Measurements from ENCODE around the gene CD53. TPM values are rescaled to one million over a fixed set of nuclear protein-coding genes. Genes with fewer than 3 reads are reported as not detected.
A peak's percentile ranks its signal among the peaks of the same experiment; 100 is the strongest.

Gene CD53
- total and polyA plus RNA-seq, 9 of the 15 experiments (the other 6 are each of a cell fraction or from before 2014, with no cell fraction given): 63.5 to 220 (median 131) TPM

DNA sequence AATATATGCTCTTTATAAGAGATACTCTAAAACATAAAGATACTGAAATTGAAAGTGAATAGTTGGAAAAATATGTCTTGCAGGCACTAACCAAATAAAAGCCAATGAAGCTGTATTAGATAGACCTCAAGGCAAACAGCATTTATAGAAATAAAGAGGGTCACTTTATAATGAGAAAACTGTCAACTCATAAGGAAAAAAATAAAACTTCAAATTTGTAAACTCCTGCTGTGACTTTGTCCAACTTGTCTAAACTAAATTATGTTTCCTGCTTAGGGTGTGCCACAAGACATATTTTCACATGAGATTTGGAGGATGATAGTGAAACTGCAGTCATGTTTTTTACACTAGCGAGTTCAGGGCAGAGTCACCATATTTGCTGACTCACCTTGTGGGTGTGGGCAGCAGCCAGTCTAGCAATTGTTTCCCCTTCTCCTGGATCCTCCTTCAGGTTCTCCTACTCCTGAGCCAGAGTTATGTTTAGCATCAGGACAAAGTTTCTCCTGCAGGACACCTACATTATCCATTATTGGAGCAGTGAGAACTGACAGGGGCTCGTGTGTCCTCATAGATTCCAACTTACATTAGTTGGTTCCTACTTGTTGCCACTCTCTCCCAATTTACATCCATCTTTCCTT is 43.8 kb downstream of the CD53 start (continued):
- TF ChIP-seq SMAD1 (IDR thresholded peaks at IDR 0.05; ENCODE audit: low read depth, low read length, partially characterized antibody) (no peak), SRSF1 (IDR thresholded peaks at IDR 0.05; ENCODE audit: low read depth, low read length) (no peak), ZNF76 (CRISPR knock-in tag; IDR thresholded peaks at IDR 0.05; ENCODE audit: borderline replicate concordance) (no peak), ZNF57 (CRISPR knock-in tag; IDR thresholded peaks at IDR 0.05) (no peak), NFXL1 (CRISPR knock-in tag; IDR thresholded peaks at IDR 0.05) (no peak), POLR2H (tag; IDR thresholded peaks at IDR 0.05; ENCODE audit: low read depth) (no peak; the same call in 1 of the 2 replicates), FOXJ2 (tag; IDR thresholded peaks at IDR 0.05) (no peak; the same call in 1 of the 2 replicates), ZNF146 (CRISPR knock-in tag; IDR thresholded peaks at IDR 0.05; ENCODE audit: unreplicated experiment) (no peak), KLF10 (CRISPR knock-in tag; IDR thresholded peaks at IDR 0.05) (no peak; the same call in 1 of the 2 replicates), TAF1 (IDR thresholded peaks at IDR 0.05; ENCODE audit: control insufficient read depth, extremely low read depth, insufficient read depth, low read length, severe bottlenecking) (peak; percentile 50), ZNF354B (CRISPR knock-in tag; IDR thresholded peaks at IDR 0.05) (no peak), MTF1 (CRISPR knock-in tag; IDR thresholded peaks at IDR 0.05; ENCODE audit: borderline replicate concordance) (no peak), RBM17 (IDR thresholded peaks at IDR 0.05; ENCODE audit: borderline replicate concordance, low read depth, low read length) (no peak), SMARCA4 (IDR thresholded peaks at IDR 0.05) (peak; percentile 94), MBD2 (IDR thresholded peaks at IDR 0.05; ENCODE audit: borderline replicate concordance, low read depth) (no peak)
- TF ChIP-seq, protein P1, sequence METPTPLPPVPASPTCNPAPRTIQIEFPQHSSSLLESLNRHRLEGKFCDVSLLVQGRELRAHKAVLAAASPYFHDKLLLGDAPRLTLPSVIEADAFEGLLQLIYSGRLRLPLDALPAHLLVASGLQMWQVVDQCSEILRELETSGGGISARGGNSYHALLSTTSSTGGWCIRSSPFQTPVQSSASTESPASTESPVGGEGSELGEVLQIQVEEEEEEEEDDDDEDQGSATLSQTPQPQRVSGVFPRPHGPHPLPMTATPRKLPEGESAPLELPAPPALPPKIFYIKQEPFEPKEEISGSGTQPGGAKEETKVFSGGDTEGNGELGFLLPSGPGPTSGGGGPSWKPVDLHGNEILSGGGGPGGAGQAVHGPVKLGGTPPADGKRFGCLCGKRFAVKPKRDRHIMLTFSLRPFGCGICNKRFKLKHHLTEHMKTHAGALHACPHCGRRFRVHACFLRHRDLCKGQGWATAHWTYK (CRISPR knock-in tag; IDR thresholded peaks at IDR 0.05): peak; percentile 81; the same call in 1 of the 2 replicates
- TF ChIP-seq, protein P2, sequence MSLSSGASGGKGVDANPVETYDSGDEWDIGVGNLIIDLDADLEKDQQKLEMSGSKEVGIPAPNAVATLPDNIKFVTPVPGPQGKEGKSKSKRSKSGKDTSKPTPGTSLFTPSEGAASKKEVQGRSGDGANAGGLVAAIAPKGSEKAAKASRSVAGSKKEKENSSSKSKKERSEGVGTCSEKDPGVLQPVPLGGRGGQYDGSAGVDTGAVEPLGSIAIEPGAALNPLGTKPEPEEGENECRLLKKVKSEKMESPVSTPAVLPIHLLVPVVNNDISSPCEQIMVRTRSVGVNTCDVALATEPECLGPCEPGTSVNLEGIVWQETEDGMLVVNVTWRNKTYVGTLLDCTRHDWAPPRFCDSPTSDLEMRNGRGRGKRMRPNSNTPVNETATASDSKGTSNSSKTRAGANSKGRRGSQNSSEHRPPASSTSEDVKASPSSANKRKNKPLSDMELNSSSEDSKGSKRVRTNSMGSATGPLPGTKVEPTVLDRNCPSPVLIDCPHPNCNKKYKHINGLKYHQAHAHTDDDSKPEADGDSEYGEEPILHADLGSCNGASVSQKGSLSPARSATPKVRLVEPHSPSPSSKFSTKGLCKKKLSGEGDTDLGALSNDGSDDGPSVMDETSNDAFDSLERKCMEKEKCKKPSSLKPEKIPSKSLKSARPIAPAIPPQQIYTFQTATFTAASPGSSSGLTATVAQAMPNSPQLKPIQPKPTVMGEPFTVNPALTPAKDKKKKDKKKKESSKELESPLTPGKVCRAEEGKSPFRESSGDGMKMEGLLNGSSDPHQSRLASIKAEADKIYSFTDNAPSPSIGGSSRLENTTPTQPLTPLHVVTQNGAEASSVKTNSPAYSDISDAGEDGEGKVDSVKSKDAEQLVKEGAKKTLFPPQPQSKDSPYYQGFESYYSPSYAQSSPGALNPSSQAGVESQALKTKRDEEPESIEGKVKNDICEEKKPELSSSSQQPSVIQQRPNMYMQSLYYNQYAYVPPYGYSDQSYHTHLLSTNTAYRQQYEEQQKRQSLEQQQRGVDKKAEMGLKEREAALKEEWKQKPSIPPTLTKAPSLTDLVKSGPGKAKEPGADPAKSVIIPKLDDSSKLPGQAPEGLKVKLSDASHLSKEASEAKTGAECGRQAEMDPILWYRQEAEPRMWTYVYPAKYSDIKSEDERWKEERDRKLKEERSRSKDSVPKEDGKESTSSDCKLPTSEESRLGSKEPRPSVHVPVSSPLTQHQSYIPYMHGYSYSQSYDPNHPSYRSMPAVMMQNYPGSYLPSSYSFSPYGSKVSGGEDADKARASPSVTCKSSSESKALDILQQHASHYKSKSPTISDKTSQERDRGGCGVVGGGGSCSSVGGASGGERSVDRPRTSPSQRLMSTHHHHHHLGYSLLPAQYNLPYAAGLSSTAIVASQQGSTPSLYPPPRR (CRISPR knock-in tag; IDR thresholded peaks at IDR 0.05; ENCODE audit: borderline replicate concordance): no peak
- TF ChIP-seq, protein P3, sequence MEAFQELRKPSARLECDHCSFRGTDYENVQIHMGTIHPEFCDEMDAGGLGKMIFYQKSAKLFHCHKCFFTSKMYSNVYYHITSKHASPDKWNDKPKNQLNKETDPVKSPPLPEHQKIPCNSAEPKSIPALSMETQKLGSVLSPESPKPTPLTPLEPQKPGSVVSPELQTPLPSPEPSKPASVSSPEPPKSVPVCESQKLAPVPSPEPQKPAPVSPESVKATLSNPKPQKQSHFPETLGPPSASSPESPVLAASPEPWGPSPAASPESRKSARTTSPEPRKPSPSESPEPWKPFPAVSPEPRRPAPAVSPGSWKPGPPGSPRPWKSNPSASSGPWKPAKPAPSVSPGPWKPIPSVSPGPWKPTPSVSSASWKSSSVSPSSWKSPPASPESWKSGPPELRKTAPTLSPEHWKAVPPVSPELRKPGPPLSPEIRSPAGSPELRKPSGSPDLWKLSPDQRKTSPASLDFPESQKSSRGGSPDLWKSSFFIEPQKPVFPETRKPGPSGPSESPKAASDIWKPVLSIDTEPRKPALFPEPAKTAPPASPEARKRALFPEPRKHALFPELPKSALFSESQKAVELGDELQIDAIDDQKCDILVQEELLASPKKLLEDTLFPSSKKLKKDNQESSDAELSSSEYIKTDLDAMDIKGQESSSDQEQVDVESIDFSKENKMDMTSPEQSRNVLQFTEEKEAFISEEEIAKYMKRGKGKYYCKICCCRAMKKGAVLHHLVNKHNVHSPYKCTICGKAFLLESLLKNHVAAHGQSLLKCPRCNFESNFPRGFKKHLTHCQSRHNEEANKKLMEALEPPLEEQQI (IDR thresholded peaks at IDR 0.05): peak; percentile 83; the same call in 1 of the 2 replicates
- TF ChIP-seq, protein P4, sequence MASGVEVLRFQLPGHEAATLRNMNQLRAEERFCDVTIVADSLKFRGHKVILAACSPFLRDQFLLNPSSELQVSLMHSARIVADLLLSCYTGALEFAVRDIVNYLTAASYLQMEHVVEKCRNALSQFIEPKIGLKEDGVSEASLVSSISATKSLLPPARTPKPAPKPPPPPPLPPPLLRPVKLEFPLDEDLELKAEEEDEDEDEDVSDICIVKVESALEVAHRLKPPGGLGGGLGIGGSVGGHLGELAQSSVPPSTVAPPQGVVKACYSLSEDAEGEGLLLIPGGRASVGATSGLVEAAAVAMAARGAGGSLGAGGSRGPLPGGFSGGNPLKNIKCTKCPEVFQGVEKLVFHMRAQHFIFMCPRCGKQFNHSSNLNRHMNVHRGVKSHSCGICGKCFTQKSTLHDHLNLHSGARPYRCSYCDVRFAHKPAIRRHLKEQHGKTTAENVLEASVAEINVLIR (CRISPR knock-in tag; IDR thresholded peaks at IDR 0.05): no peak

Data from K562 (cell line).